Epithelial cell of esophagus (primary cell): ENCODE measurements around the gene GMFB.

Source experiments
- DNase-seq: peaks from one replicate; pipeline ENCODE4 v3.0.0; 2010; ENCODE audit warnings: low read depth
- H3K4me3 ChIP-seq: 2 replicates; pipeline ENCODE4 v1.5.1; 2011; ENCODE audit warnings: mild to moderate bottlenecking, low read length, control low read depth
- TF ChIP-seq, protein P1 (sequence below): IDR thresholded peaks from 2 replicates; pipeline ENCODE4 v1.5.1; 2011; ENCODE audit warnings: low read depth, mild to moderate bottlenecking, low read length, control low read depth, inconsistent platforms; ENCODE audit not compliant: insufficient read depth; ENCODE audit errors: missing control alignments

Gene GMFB

DNA sequence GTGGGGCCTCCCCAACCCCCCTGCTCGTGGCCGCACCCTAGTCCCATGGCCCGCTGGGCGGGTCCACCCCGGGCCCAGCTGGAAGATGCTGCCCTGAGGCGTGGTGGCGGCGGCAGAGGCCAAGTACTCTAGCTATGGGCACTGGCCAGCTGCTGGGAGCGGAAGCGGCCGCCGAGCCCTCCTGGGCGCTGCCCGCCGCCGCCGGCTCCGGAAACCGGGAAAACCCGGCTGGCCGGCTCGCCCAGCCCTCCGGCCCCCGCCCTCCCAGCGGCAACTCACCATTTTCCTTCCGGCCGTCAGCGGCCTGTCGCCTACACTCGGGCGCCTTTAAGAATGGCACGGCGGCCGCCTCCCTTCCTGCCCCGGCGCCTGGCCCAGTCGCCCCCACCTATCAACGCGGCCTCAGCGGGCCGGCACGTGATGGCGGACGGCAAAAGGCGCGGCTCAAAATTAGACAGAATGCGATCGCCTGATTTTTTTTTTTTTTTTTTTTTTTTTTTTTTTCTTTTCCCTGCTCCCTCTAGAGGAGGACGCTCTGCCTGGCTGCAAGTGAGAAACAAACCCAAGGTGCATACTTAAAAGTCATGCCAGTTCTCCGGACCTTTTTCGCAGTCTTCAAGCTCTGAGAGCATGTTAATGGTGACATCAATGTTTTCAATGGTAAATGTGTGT, at the start of gene GMFB:
Gene GMFB, minus strand, starts transcription at position 335 of the 672 bp plus-strand sequence. Its CDS starts 53 bp downstream, at position 282.
- TF ChIP-seq, protein P1, sequence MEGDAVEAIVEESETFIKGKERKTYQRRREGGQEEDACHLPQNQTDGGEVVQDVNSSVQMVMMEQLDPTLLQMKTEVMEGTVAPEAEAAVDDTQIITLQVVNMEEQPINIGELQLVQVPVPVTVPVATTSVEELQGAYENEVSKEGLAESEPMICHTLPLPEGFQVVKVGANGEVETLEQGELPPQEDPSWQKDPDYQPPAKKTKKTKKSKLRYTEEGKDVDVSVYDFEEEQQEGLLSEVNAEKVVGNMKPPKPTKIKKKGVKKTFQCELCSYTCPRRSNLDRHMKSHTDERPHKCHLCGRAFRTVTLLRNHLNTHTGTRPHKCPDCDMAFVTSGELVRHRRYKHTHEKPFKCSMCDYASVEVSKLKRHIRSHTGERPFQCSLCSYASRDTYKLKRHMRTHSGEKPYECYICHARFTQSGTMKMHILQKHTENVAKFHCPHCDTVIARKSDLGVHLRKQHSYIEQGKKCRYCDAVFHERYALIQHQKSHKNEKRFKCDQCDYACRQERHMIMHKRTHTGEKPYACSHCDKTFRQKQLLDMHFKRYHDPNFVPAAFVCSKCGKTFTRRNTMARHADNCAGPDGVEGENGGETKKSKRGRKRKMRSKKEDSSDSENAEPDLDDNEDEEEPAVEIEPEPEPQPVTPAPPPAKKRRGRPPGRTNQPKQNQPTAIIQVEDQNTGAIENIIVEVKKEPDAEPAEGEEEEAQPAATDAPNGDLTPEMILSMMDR = peak; percentile 67
- peak within 1 kb of the TSS; percentile 88 for H3K4me3 ChIP-seq
- DNase-seq = peak; percentile 97

DNA sequence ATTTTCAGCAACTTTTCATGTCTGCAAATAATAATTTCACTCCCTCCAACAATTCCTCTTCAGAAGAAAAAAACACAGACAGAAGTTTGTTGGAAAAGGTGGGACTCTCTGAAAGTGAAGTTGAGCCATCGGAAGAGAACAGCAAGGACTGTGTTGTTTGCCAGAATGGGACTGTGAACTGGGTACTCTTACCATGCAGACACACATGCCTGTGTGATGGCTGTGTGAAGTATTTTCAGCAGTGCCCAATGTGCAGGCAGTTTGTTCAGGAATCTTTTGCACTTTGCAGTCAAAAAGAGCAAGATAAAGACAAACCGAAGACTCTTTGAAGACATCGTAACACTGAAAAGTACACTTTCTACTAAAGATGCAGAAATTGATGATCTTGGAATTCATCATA, 49.3 kb upstream of the GMFB start:
- H3K4me3 ChIP-seq = no peak overlapping the region
- DNase-seq = no peak
- TF ChIP-seq, protein P1 = no peak

DNA sequence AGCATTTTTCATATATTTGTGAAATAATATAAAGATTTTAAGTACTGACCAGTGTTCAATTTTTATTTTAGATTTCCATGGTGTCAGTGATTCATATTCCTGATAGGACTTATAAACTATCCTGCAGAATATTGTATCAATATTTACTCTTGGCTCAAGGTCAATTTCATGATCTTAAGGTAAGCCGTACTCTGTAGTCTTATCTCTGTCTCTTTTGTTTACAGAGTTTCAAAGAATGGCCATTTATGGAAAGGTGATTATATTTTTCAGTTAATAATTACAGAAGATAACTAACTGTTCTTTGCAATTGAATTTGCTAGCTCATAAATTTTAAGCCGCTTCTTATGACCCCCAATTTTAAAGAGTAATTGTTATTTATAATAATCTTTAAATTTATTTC, 48.9 kb upstream of the GMFB start:
- no peak for DNase-seq
- no peak overlapping the region for H3K4me3 ChIP-seq

DNA sequence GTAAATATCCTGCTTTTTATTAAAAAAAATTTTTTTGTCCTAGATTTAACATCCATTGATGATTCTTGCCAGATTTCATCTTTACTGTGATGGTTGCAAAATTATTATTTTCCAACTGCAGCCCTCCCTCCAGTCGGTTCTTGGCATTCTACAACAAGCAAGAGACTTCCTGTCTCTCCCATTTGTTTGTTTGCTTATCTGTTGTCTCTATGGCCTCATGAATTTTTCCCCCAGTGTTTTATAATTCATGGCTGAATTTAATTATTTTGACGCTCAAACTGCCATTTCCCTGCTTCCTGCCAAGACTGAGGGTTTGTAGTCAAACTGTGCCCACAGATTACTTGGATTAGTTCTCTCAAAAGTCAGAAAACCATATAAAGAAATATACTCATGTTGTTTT, 46.9 kb upstream of the GMFB start:
- H3K4me3 ChIP-seq = no peak overlapping the region
- TF ChIP-seq, protein P1 = no peak
- no peak for DNase-seq

More for the DNA sequence above, 48.9 kb upstream of the GMFB start:
- TF ChIP-seq, protein P1 = no peak

DNA sequence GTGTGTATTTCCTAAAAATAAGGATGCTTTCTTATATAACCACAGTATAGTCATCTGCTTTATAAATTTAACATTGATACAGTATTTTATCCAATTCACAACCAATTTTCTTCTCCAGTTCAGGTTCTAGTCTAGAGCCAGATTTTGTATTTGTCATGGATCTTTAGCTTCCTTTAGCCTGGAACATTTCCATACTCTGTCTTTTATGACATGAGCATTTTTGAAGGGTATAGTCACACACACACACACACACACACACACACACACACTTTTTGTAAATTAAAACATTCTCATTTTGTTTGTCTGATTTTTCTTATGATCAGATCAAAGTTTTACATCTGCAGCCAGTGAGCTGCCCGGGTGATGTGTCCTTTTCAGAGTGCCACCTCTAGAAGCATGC, 46.3 kb upstream of the GMFB start:
- H3K4me3 ChIP-seq = no peak overlapping the region
- TF ChIP-seq, protein P1 = no peak
- no peak for DNase-seq

DNA sequence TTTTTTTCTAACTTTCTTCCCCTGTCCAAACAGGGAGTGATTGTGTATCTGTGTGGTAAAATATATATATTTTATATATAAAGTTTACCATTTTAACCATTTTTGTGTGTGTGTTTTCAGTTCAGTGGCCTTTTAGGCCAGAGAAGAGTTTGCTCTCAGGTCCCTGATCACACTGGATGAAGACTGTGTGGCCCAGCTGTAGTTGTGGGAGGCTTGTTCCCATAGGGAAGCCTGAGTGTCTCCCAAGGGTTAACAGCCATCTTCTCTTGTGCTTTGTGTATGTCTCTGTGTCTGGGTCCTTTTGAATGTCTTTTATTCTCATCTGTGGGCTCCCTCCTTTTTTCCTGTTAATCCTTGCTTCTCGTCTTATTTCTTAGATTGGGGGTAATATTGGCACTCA, 44.3 kb upstream of the GMFB start:
- DNase-seq = no peak
- TF ChIP-seq, protein P1 = no peak
- H3K4me3 ChIP-seq = no peak overlapping the region
